HG02870 (cell line): ENCODE results near the gene SCFD2.
"Not testable (repeated sequence)": the region's sequence is repeated elsewhere in the genome, so short reads cannot be mapped to it uniquely, and the experiment has no call there.

Experiments
- ATAC-seq: cut with Tn5 transposase; IDR thresholded peaks from one replicate; pipeline ENCODE4 v1.9.1; 2021; ENCODE audit warnings: mild to moderate bottlenecking, moderate library complexity; ENCODE audit not compliant: unreplicated experiment

The SCFD2 gene

DNA sequence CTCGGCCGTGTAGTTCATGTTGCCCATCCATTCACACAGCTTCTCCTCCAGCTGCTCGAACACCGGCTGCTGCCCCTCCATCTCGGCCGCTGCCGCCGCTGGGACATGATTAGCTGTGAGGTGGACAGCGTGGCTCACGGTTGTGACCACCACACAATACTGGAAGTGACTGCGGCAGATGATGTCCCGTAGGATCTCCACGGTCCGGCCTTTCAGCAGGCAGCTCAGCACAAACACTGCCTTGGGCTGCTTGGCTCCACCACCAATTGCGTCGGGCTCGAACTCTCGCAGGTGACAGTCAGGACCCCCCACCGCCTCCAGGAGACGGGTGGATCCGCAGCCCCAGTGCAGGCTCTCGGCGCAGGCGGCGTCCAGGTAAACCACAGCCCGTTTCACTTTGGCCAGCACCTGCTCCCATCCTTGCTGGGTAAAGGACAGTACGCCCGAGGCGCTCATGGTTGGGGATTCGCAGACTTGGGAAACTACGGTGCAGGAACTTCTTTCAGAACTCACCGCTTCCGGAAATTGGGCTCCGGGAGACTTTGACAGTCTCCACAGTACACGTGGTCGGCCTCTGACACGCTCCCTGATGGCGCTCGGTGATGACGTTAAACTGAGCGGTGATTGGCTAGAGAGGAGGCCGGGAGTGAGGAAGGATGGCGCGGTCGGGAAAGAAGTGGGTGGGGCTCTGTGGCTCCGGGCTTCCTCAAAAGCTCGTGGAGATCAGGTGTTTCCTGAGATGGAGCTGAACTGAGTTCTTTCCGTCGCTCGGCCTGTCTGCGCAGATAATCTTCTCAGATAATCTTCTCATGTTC lies at the start of gene SCFD2:
SCFD2 (minus strand) TSS at position 576 of the 815 bp plus-strand sequence.
- peak; percentile 98 for ATAC-seq

GRCh38 chr4:53409479-53409878 lies 43.6 kb upstream of the SCFD2 start:
- ATAC-seq = not testable (repeated sequence)

DNA sequence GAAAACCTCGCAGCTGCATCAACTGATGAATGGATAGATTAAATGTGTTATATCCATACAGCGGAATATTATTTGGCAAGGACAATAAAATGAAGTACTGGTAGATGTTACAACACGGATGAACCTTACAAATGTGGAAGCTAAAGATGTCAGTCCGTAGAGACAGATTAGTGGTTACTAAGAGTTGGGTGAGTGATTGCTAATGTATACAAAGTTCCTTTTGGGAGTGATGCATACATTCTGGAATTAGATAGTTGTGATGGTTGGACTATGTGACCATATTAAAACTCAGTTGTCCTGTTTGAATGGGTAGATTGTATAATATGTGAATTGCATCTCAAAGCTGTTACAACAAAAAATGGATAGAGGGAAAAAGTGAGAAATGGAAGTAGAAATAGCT lies 14.4 kb upstream of the SCFD2 start:
- no peak for ATAC-seq

GRCh38 chr4:53378171-53378482 lies 12.3 kb upstream of the SCFD2 start:
- peak; percentile 38 for ATAC-seq

GRCh38 chr4:53377319-53378170 lies 11.7 kb upstream of the SCFD2 start, which contains the start of gene FIP1L1:
Gene FIP1L1, plus strand, starts transcription at chr4:53377641. Its CDS starts 198 bp downstream, at chr4:53377839.
- peak; percentile 84 for ATAC-seq

- no peak for ATAC-seq
Measured at GRCh38 chr4:53376900-53377299, 11.0 kb upstream of the SCFD2 start.

DNA sequence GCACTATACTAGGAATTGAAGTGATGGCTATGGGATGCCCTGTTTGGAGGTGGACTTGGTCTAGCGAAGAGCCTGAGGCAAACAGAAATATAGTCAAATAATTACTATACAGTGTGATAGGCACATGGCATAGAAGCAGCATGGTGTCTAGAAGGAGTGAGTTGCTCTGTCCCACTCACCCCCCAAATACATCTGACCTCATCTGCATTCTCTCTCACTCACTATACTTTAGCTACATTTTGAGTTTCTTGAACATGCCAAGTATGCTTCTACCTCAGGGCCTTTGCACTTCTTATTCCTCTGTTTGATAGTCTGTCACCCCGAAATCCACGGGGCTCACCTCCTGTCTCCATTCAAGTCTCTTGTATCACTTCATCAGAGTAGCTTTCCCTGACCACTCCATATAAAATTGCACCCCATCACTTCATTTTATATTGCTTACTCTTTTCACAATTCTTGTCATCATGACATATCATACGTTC lies 9.0 kb upstream of the SCFD2 start:
- no peak for ATAC-seq

- no peak for ATAC-seq
Measured at GRCh38 chr4:53371843-53372521, 6.1 kb upstream of the SCFD2 start.

DNA sequence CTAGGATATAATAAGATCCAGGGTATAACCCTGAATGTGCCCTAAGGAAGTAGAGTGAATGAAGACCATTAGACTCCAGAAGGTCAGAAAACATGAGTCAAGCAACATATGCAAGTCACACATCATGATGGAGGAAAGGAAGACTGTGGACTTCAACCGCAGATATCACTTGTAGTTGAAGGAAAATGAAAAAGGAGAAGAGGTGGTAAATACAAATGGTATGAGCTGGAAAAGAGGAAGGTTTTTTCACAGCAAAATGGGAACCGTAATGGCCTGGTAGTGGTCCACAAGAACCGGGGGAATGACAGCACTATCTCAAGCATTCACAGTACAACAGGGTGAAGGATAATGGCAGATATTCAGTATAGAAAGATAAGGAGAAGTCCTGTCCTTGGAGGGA lies 5.2 kb upstream of the SCFD2 start:
- no peak for ATAC-seq

- no peak for ATAC-seq
Measured at GRCh38 chr4:53367721-53368120, 1.9 kb upstream of the SCFD2 start.

GRCh38 chr4:53366301-53366716 lies 448 bp upstream of the SCFD2 start:
- ATAC-seq = peak; percentile 9

DNA sequence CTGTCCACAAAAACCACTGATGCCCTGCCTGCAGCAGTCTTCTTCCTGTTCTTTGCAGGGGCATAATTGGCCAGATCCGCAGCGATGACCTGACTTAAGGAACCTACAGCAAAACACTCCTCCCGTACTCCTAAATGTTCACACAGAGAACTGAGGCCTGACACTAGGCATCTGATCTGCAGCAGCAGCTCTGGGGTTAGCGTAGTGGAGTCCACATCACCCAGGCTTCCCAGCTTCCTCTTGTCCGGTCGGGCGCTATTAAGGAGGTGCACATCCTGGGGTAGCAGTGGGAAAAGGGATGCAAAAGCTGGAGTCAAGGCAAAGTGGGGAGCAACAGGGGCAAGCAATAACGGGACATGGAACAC lies 758 bp downstream of the SCFD2 start:
- peak; percentile 10 for ATAC-seq

- no peak for ATAC-seq
Measured at GRCh38 chr4:53364624-53365023, 1.2 kb downstream of the SCFD2 start.

DNA sequence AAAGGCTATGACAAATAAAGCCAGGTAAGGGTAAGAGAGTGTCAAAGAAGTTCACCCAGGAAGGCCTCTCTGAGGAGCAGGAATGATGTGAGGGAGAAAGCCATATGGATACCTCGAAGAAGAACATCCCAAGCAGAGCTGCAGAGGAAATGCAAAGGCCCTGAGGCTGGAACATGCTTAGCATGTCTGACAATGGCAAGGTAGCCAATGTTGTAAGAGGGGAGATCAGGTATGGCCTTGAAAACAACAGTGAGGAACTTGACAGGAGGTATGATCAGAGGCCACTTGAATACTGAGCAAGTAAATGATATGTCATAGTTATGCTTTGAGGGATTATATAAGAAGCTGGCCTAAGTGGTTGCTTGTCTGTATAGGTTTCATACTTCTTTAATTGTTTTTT lies 3.8 kb downstream of the SCFD2 start:
- no peak for ATAC-seq

GRCh38 chr4:53361451-53361850 lies 4.4 kb downstream of the SCFD2 start:
- ATAC-seq = no peak

GRCh38 chr4:53355930-53356521 lies 9.8 kb downstream of the SCFD2 start:
- peak; percentile 48 for ATAC-seq

DNA sequence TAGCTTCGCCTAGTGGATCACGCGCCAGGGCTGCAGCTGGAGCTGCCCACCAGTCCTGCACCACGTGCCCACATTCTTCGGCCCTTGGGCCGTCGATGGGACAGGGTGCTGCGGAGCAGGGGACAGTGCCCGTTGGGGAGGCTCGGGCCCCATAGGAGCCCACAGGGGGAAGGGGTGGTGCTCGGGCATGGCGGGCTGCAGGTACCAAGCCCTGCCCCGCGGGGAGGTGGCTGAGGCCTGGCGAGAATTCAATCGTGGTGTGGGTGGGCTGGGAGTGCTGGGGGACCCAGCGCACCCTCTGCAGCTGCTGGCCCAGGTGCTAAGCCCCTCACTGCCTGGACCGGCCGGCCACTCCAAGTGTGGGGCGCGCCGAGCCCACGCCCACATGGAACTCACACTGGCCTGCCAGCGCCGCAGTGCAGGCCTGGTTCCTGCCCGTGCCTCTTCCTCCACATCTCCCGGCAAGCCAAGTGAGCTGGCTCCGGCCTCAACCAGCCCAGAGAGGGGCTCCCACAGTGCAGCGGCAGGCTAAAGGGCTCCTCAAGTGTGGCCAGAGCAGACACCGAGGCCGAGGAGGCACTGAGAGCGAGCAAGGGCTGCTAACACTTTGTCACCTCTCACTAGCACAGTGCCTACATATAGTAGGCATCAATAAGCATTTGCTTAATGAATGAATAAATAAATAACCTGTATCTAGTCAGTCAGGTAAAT lies 11.7 kb downstream of the SCFD2 start:
- ATAC-seq = no peak

DNA sequence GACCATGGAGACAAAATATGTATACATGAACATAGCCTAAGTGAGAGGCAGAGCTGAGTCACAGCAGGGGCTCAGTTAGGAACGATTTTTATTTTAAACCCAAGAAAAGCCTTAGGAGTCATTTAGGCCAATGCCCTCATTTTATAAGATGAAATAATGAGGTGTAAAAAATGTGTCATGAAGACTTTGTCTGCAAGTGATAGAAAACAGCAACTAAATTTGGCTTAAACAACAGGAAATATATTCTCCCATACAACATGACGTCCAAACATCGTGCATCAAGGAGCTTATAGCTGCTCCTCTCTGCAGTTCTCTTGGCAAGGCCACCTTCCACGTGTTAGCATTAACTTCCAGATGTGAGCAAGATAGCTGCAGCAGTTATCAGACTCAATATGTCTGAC lies 16.8 kb downstream of the SCFD2 start:
- ATAC-seq = no peak

DNA sequence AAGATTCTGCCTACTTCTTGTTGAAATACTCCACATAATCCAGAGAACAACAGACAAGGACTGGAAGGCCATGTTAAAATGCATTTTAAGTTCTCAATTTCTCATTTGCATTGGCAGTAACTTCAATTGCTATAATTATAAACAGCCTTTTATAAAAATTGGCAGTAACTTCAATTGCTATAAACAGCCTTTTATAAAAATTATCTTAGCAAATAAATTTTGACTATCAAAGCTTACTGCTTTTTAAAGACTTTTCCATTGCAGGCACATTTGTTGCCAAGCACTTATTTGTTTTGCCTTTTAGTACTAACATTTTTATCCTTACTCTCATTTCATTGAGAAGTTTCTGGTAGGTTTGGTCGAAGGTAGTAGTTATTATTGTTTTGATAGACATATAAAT lies 17.8 kb downstream of the SCFD2 start:
- no peak for ATAC-seq
